Endodermal cell (in vitro differentiated cells): Measurements from ENCODE around the gene NKAIN1. TPM values are rescaled to one million over a fixed set of nuclear protein-coding genes. Genes with fewer than 3 reads are reported as not detected.

ENCODE experiments used
- DNase-seq: peaks from one replicate; pipeline ENCODE4 v3.0.0-alpha.2; 2017
- H3K27ac ChIP-seq: 2 replicates; pipeline ENCODE4 v1.5.1; 2013; ENCODE audit warnings: mild to moderate bottlenecking, low read depth, low read length, moderate library complexity
- H3K27me3 ChIP-seq: 2 replicates; pipeline ENCODE4 v1.6.1; 2013; ENCODE audit warnings: mild to moderate bottlenecking, low read length, moderate library complexity; ENCODE audit not compliant: insufficient read depth, control insufficient read depth, poor library complexity, severe bottlenecking
- H3K36me3 ChIP-seq: 2 replicates; pipeline ENCODE4 v1.7.0; 2013; ENCODE audit warnings: mild to moderate bottlenecking, low read length, moderate library complexity; ENCODE audit not compliant: control insufficient read depth, insufficient read depth
- H3K4me1 ChIP-seq: one replicate; pipeline ENCODE4 v1.7.0; 2013; ENCODE audit warnings: low read length; ENCODE audit not compliant: control insufficient read depth, insufficient read depth
- H3K4me3 ChIP-seq: 2 replicates; pipeline ENCODE4 v1.5.1; 2013; ENCODE audit warnings: mild to moderate bottlenecking, low read length, moderate library complexity
- H3K9ac ChIP-seq: 2 replicates; pipeline ENCODE4 v1.6.1; 2013; ENCODE audit warnings: mild to moderate bottlenecking, low read length, moderate library complexity; ENCODE audit not compliant: poor library complexity, severe bottlenecking; ENCODE audit errors: extremely low read depth
- H3K9me3 ChIP-seq: 2 replicates; pipeline ENCODE4 v1.6.1; 2013; ENCODE audit warnings: mild to moderate bottlenecking, low read length, moderate library complexity; ENCODE audit not compliant: control insufficient read depth
- H3K27ac Mint-ChIP-seq: 2 replicates; pipeline ENCODE4 v1.8.0; 2020; ENCODE audit warnings: mixed read lengths
- H3K27me3 Mint-ChIP-seq: 2 replicates; pipeline ENCODE4 v1.8.0; 2021; ENCODE audit warnings: mild to moderate bottlenecking, mixed read lengths; ENCODE audit not compliant: insufficient read depth
- H3K36me3 Mint-ChIP-seq: 2 replicates; pipeline ENCODE4 v1.8.0; 2020; ENCODE audit warnings: low read depth, mixed read lengths
- H3K4me1 Mint-ChIP-seq: 2 replicates; pipeline ENCODE4 v1.8.0; 2020; ENCODE audit warnings: mixed read lengths
- H3K4me3 Mint-ChIP-seq: 2 replicates; pipeline ENCODE4 v1.8.0; 2020; ENCODE audit warnings: mild to moderate bottlenecking, moderate library complexity, mixed read lengths
- H3K9me3 Mint-ChIP-seq: 2 replicates; pipeline ENCODE4 v1.8.0; 2020; ENCODE audit warnings: mild to moderate bottlenecking, mixed read lengths
- CTCF ChIP-seq: fragments of 200-600 bp; sonication (generic); conservative IDR thresholded peaks from 2 replicates; pipeline ENCODE4 v1.5.0; 2021; ENCODE audit warnings: antibody characterized with exemption, mild to moderate bottlenecking
- WGBS, 2 experiments: methylation state at CpG; one replicate each; pipeline versions ENCODE4 v1.1.5 to v1.1.7; 2013; ENCODE audit warnings: missing lambda C conversion rate in 2 of 2, mixed read lengths in 1 of 2; ENCODE audit not compliant: insufficient coverage in 1 of 2, insufficient read length in 1 of 2; 5-methylcytosine and 5-hydroxymethylcytosine counted together
- total RNA-seq, 2 donors: library from RNA; stranded (reverse); fragmentation: NEBNext Ultra II Directional in 1 of 2; extraction: Animal tissue kit (Norgen Biotek cat#: 25700) in 1 of 2; gene quantifications; 2 replicates in 1 of 2; 3 replicates in 1 of 2; pipeline ENCODE4 v1.2.1, GENCODE V29; 2021

The NKAIN1 gene
- total RNA-seq, 2 donors from 2014 or later: 7.0 to 13.2 TPM

- Mint-ChIP-seq H3K4me1 (no peaks in the 10 kb centered on the region), H3K27me3 (no peaks in the 10 kb centered on the region), H3K36me3 (no peaks in the 10 kb centered on the region), H3K27ac (no peak overlapping the region), H3K9me3 (no peaks in the 10 kb centered on the region), H3K4me3 (no peak overlapping the region)
- Histone ChIP-seq H3K9ac (no peak overlapping the region), H3K27me3 (no peaks in the 10 kb centered on the region), H3K27ac (no peak overlapping the region), H3K4me1 (no peaks in the 10 kb centered on the region), H3K9me3 (no peaks in the 10 kb centered on the region), H3K4me3 (no peak overlapping the region), H3K36me3 (no peaks in the 10 kb centered on the region)
- WGBS, 2 experiments: 82 to 92% methylated on average over 2 to 3 of the region's 3 CpGs
- no peak for TF ChIP-seq CTCF
- no peak for DNase-seq
Measured at GRCh38 chr1:31249854-31250253, 10.2 kb upstream of the NKAIN1 start.

- Mint-ChIP-seq H3K9me3 (no peaks in the 10 kb centered on the region), H3K4me1 (peaks cover 6% of the 10 kb centered on the region), H3K4me3 (no peak overlapping the region), H3K27ac (no peak overlapping the region), H3K27me3 (peaks cover 2% of the 10 kb centered on the region), H3K36me3 (no peaks in the 10 kb centered on the region)
- no peak for TF ChIP-seq CTCF
- no peaks in the 10 kb centered on the region for H3K9me3 ChIP-seq
- no peak overlapping the region for H3K4me3 ChIP-seq
- H3K4me1 ChIP-seq: peaks cover 5% of the 10 kb centered on the region
- H3K36me3 ChIP-seq: no peaks in the 10 kb centered on the region
- DNase-seq: no peak
- WGBS, 2 experiments: 81 to 89% methylated on average over 4 of the region's 4 CpGs
- no peaks in the 10 kb centered on the region for H3K27me3 ChIP-seq
- H3K9ac ChIP-seq: no peak overlapping the region
- no peak overlapping the region for H3K27ac ChIP-seq
Measured at GRCh38 chr1:31248276-31248675, 8.6 kb upstream of the NKAIN1 start.

DNA sequence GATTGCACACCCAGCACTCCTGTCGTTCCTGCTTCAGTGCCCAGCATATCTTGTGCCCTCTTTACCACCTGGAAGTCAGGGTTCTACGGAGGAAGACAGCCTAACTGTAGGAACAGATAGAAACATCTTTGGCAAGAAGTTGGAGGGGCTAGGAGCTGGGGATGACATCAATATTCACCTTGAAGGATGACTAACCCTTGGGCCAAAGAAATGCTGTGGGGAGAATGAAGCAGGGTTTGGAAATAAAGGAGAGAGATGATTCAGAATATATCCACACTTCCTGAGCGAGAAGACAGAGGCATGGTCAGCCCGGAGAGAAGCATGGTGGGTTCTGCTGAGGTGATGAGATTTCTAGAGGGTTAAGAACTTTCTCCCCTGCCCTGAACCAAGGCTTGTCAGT, 4.6 kb upstream of the NKAIN1 start:
- no peaks in the 10 kb centered on the region for H3K36me3 ChIP-seq
- no peak for TF ChIP-seq CTCF
- H3K9ac ChIP-seq: no peak overlapping the region
- no peak overlapping the region for H3K27ac ChIP-seq
- peaks cover 8% of the 10 kb centered on the region for H3K4me1 Mint-ChIP-seq
- no peak for DNase-seq
- H3K9me3 ChIP-seq: no peaks in the 10 kb centered on the region
- H3K36me3 Mint-ChIP-seq: no peaks in the 10 kb centered on the region
- H3K27me3 ChIP-seq: peaks cover 13% of the 10 kb centered on the region
- peaks cover 25% of the 10 kb centered on the region for H3K27me3 Mint-ChIP-seq
- no peaks in the 10 kb centered on the region for H3K9me3 Mint-ChIP-seq
- H3K4me1 ChIP-seq: peaks cover 5% of the 10 kb centered on the region
- H3K4me3 Mint-ChIP-seq: no peak overlapping the region
- WGBS, 2 experiments: 89 to 97% methylated on average over 3 to 4 of the region's 4 CpGs
- no peak overlapping the region for H3K4me3 ChIP-seq
- H3K27ac Mint-ChIP-seq: no peak overlapping the region
